Endodermal cell (in vitro differentiated cells): Measurements from ENCODE around the gene ARID5A. TPM values are rescaled to one million over a fixed set of nuclear protein-coding genes. Genes with fewer than 3 reads are reported as not detected.

Experiments used
- DNase-seq: peaks from one replicate; pipeline ENCODE4 v3.0.0-alpha.2; 2017
- H3K27ac ChIP-seq: 2 replicates; pipeline ENCODE4 v1.5.1; 2013; ENCODE audit warnings: mild to moderate bottlenecking, low read depth, low read length, moderate library complexity
- H3K27me3 ChIP-seq: 2 replicates; pipeline ENCODE4 v1.6.1; 2013; ENCODE audit warnings: mild to moderate bottlenecking, low read length, moderate library complexity; ENCODE audit not compliant: insufficient read depth, control insufficient read depth, poor library complexity, severe bottlenecking
- H3K36me3 ChIP-seq: 2 replicates; pipeline ENCODE4 v1.7.0; 2013; ENCODE audit warnings: mild to moderate bottlenecking, low read length, moderate library complexity; ENCODE audit not compliant: control insufficient read depth, insufficient read depth
- H3K4me1 ChIP-seq: one replicate; pipeline ENCODE4 v1.7.0; 2013; ENCODE audit warnings: low read length; ENCODE audit not compliant: control insufficient read depth, insufficient read depth
- H3K4me3 ChIP-seq: 2 replicates; pipeline ENCODE4 v1.5.1; 2013; ENCODE audit warnings: mild to moderate bottlenecking, low read length, moderate library complexity
- H3K9ac ChIP-seq: 2 replicates; pipeline ENCODE4 v1.6.1; 2013; ENCODE audit warnings: mild to moderate bottlenecking, low read length, moderate library complexity; ENCODE audit not compliant: poor library complexity, severe bottlenecking; ENCODE audit errors: extremely low read depth
- H3K9me3 ChIP-seq: 2 replicates; pipeline ENCODE4 v1.6.1; 2013; ENCODE audit warnings: mild to moderate bottlenecking, low read length, moderate library complexity; ENCODE audit not compliant: control insufficient read depth
- H3K27ac Mint-ChIP-seq: 2 replicates; pipeline ENCODE4 v1.8.0; 2020; ENCODE audit warnings: mixed read lengths
- H3K27me3 Mint-ChIP-seq: 2 replicates; pipeline ENCODE4 v1.8.0; 2021; ENCODE audit warnings: mild to moderate bottlenecking, mixed read lengths; ENCODE audit not compliant: insufficient read depth
- H3K36me3 Mint-ChIP-seq: 2 replicates; pipeline ENCODE4 v1.8.0; 2020; ENCODE audit warnings: low read depth, mixed read lengths
- H3K4me1 Mint-ChIP-seq: 2 replicates; pipeline ENCODE4 v1.8.0; 2020; ENCODE audit warnings: mixed read lengths
- H3K4me3 Mint-ChIP-seq: 2 replicates; pipeline ENCODE4 v1.8.0; 2020; ENCODE audit warnings: mild to moderate bottlenecking, moderate library complexity, mixed read lengths
- H3K9me3 Mint-ChIP-seq: 2 replicates; pipeline ENCODE4 v1.8.0; 2020; ENCODE audit warnings: mild to moderate bottlenecking, mixed read lengths
- WGBS, 2 experiments: methylation state at CpG; one replicate each; pipeline versions ENCODE4 v1.1.5 to v1.1.7; 2013; ENCODE audit warnings: missing lambda C conversion rate in 2 of 2, mixed read lengths in 1 of 2; ENCODE audit not compliant: insufficient coverage in 1 of 2, insufficient read length in 1 of 2; 5-methylcytosine and 5-hydroxymethylcytosine counted together
- total RNA-seq, 2 donors: library from RNA; stranded (reverse); fragmentation: NEBNext Ultra II Directional in 1 of 2; extraction: Animal tissue kit (Norgen Biotek cat#: 25700) in 1 of 2; gene quantifications; 2 replicates in 1 of 2; 3 replicates in 1 of 2; pipeline ENCODE4 v1.2.1, GENCODE V29; 2021
- TF ChIP-seq, protein P1 (sequence below): fragments of 200-600 bp; sonication (generic); conservative IDR thresholded peaks from 2 replicates; pipeline ENCODE4 v1.5.0; 2021; ENCODE audit warnings: antibody characterized with exemption, mild to moderate bottlenecking

Gene ARID5A
- total RNA-seq, 2 donors from 2014 or later = 1.8 to 3.5 TPM

DNA sequence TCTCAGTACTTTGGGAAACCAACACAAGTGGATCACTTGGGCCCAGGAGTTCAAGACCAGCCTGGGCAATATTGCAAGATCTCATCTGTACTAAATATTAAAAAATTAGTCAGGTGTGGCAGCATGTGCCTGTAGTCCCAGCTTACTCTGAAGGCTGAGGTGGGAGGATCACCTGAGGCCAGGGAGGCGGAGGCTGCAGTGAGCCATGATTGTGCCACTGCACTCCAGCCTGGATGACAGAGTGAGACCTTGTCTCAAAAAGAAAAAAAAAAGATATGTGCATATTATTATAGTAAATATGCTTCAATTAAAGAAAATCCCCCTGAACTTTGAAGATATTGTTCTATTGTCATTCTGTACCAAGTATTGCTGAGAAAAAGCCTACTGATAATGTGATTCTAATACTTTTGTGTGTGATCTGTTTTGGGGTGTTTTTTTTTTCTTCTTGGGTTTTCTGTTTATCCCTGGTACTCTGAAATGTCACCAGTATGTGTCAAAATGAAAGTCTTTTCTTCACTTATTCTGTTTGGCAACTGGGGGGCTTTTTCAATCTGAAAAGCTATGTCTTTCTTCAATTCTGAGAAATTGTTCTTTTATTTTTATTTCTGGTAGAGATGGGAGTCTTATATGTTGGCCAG, 44.6 kb upstream of the ARID5A start:
- H3K36me3 ChIP-seq = no peaks in the 10 kb centered on the region
- no peak overlapping the region for H3K27ac ChIP-seq
- no peak overlapping the region for H3K9ac ChIP-seq
- Mint-ChIP-seq H3K4me3 (no peak overlapping the region), H3K27ac (no peak overlapping the region), H3K9me3 (peaks cover 28% of the 10 kb centered on the region), H3K27me3 (peaks cover 5% of the 10 kb centered on the region), H3K36me3 (peaks cover 1% of the 10 kb centered on the region), H3K4me1 (peaks cover 10% of the 10 kb centered on the region)
- no peak overlapping the region for H3K4me3 ChIP-seq
- TF ChIP-seq, protein P1, sequence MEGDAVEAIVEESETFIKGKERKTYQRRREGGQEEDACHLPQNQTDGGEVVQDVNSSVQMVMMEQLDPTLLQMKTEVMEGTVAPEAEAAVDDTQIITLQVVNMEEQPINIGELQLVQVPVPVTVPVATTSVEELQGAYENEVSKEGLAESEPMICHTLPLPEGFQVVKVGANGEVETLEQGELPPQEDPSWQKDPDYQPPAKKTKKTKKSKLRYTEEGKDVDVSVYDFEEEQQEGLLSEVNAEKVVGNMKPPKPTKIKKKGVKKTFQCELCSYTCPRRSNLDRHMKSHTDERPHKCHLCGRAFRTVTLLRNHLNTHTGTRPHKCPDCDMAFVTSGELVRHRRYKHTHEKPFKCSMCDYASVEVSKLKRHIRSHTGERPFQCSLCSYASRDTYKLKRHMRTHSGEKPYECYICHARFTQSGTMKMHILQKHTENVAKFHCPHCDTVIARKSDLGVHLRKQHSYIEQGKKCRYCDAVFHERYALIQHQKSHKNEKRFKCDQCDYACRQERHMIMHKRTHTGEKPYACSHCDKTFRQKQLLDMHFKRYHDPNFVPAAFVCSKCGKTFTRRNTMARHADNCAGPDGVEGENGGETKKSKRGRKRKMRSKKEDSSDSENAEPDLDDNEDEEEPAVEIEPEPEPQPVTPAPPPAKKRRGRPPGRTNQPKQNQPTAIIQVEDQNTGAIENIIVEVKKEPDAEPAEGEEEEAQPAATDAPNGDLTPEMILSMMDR = no peak
- H3K4me1 ChIP-seq = no peaks in the 10 kb centered on the region
- 100% methylated on average over 1 of the region's 1 CpG for WGBS, 2 experiments
- peaks cover 31% of the 10 kb centered on the region for H3K9me3 ChIP-seq
- DNase-seq = no peak
- no peaks in the 10 kb centered on the region for H3K27me3 ChIP-seq

DNA sequence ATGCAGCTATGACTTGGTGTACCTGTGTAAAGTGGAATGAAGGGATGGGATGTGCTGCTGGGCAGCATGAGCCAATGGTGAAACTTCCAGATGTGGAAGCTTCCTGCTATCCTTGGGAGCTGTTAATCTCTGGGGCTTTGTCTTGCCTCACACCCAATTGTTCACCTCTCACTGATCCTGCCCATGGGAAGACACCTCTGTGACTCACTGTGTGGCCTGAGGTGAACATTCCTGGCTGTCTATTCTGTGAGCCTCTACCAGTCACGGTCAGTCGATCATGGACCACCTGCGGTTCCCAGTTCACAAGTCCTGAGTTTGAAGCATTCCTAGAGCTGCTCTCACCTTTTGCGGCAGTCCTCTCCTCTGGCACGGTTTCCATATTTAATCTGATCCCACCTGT, 43.5 kb upstream of the ARID5A start:
- H3K9me3 Mint-ChIP-seq = peaks cover 28% of the 10 kb centered on the region
- Histone ChIP-seq H3K9me3 (peaks cover 31% of the 10 kb centered on the region), H3K36me3 (no peaks in the 10 kb centered on the region), H3K27ac (no peak overlapping the region), H3K27me3 (no peaks in the 10 kb centered on the region), H3K9ac (no peak overlapping the region), H3K4me3 (no peak overlapping the region), H3K4me1 (no peaks in the 10 kb centered on the region)
- no peak overlapping the region for H3K4me3 Mint-ChIP-seq
- peaks cover 1% of the 10 kb centered on the region for H3K36me3 Mint-ChIP-seq
- peak; percentile 98 for DNase-seq
- H3K27ac Mint-ChIP-seq = peak overlapping the region; percentile 84
- H3K4me1 Mint-ChIP-seq = peaks cover 10% of the 10 kb centered on the region
- 40 to 55% methylated on average over 5 of the region's 5 CpGs for WGBS, 2 experiments
- TF ChIP-seq, protein P1 = no peak
- H3K27me3 Mint-ChIP-seq = peaks cover 5% of the 10 kb centered on the region

DNA sequence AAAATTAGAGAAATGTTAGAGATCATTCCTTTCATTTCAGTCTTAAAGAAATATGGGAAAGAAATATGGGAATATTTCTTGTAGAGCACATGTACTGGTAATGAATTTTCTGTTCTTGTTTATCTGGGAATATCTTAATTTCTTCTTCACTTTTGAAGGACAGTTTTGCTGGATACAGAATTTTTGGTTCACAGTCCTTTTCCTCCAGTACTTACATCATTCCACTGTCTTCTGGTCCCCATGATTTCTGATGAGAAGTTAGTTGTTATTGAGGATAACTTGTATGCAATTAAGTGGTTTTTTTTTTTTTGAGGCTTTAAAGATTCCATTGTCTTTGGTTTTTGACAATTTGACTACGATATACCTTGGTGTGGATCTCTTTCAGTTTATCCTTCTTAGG, 42.4 kb upstream of the ARID5A start:
- 96% methylated on average over 1 of the region's 1 CpG; no CpG with 5 or more reads in 1 of the 2 experiments for WGBS, 2 experiments
- DNase-seq = no peak
- no peak overlapping the region for H3K27ac ChIP-seq
- no peak overlapping the region for H3K4me3 Mint-ChIP-seq
- H3K27me3 ChIP-seq = no peaks in the 10 kb centered on the region
- H3K9me3 ChIP-seq = peaks cover 31% of the 10 kb centered on the region
- peaks cover 28% of the 10 kb centered on the region for H3K9me3 Mint-ChIP-seq
- H3K4me1 Mint-ChIP-seq = peaks cover 10% of the 10 kb centered on the region
- no peaks in the 10 kb centered on the region for H3K36me3 ChIP-seq
- H3K4me3 ChIP-seq = peak overlapping the region; percentile 66
- H3K9ac ChIP-seq = no peak overlapping the region
- peaks cover 1% of the 10 kb centered on the region for H3K36me3 Mint-ChIP-seq
- H3K27me3 Mint-ChIP-seq = peaks cover 8% of the 10 kb centered on the region
- no peak overlapping the region for H3K27ac Mint-ChIP-seq
- no peaks in the 10 kb centered on the region for H3K4me1 ChIP-seq
- TF ChIP-seq, protein P1 = no peak
